OCI-LY3 (cell line): ENCODE measurements around the gene PGRMC1.
A peak's percentile ranks its signal among the peaks of the same experiment; 100 is the strongest.
"Not testable (repeated sequence)": the region's sequence is repeated elsewhere in the genome, so short reads cannot be mapped to it uniquely, and the experiment has no call there.

Experiments used
- H2AFZ ChIP-seq: fragments of 200-600, 300-600 bp; shearing (Covaris generic); 2 replicates; pipeline ENCODE4 v1.6.0; 2014; ENCODE audit warnings: antibody characterized with exemption, low read depth, low read length
- H3K27ac ChIP-seq: fragments of 200-600, 300-600 bp; sonication (generic); 2 replicates; pipeline ENCODE4 v1.5.1; 2014; ENCODE audit warnings: mild to moderate bottlenecking, low read length, moderate library complexity, mixed read lengths
- H3K27me3 ChIP-seq: fragments of 200-600, 300-600 bp; sonication (generic); 2 replicates; pipeline ENCODE4 v1.6.1; 2014; ENCODE audit warnings: low read depth, low read length, mixed read lengths
- H3K36me3 ChIP-seq: fragments of 200-600, 300-600 bp; sonication (generic); replicated peaks from 2 replicates; pipeline ENCODE3; 2014; ENCODE audit warnings: low read depth, low read length, mixed read lengths
- H3K4me1 ChIP-seq: fragments of 300-600, 200-600 bp; sonication (generic); 2 replicates; pipeline ENCODE4 v1.6.1; 2014; ENCODE audit warnings: low read length, mixed read lengths
- H3K4me2 ChIP-seq: fragments of 200-600, 300-600 bp; sonication (generic); 2 replicates; pipeline ENCODE4 v1.6.1; 2014; ENCODE audit warnings: low read length, mixed read lengths
- H3K4me3 ChIP-seq: fragments of 300-600, 200-600 bp; sonication (generic); 2 replicates; pipeline ENCODE4 v1.5.1; 2014; ENCODE audit warnings: antibody characterized with exemption, mild to moderate bottlenecking, low read length, moderate library complexity
- H3K79me2 ChIP-seq: fragments of 300-600, 200-600 bp; shearing (Covaris generic); 2 replicates; pipeline ENCODE4 v1.6.1; 2014; ENCODE audit warnings: mild to moderate bottlenecking, low read length, mixed read lengths
- H3K9ac ChIP-seq: fragments of 300-600, 200-600 bp; shearing (Covaris generic); 2 replicates; pipeline ENCODE4 v1.6.0; 2014; ENCODE audit warnings: mild to moderate bottlenecking, low read length, moderate library complexity
- H3K9me3 ChIP-seq: fragments of 200-600, 300-600 bp; shearing (Covaris generic); 2 replicates; pipeline ENCODE4 v1.6.1; 2014; ENCODE audit warnings: low read length, mixed read lengths; ENCODE audit not compliant: insufficient read depth
- H4K20me1 ChIP-seq: fragments of 200-600, 300-600 bp; sonication (generic); 2 replicates; pipeline ENCODE4 v1.6.1; 2016; ENCODE audit warnings: low read length, mixed read lengths; ENCODE audit not compliant: insufficient read depth
- EZH2phosphoT487 ChIP-seq: fragments of 200-600 bp; shearing (Covaris generic); IDR thresholded peaks from 2 replicates; pipeline ENCODE4 v1.6.1; 2018; ENCODE audit warnings: antibody characterized with exemption, mixed run types, low read depth
- TF ChIP-seq, protein P1 (sequence below): fragments of 200-600, 300-600 bp; sonication (generic); IDR thresholded peaks from 2 replicates; pipeline ENCODE4 v1.5.1; 2014; ENCODE audit warnings: antibody characterized with exemption, low read length, low read depth

Gene PGRMC1

DNA sequence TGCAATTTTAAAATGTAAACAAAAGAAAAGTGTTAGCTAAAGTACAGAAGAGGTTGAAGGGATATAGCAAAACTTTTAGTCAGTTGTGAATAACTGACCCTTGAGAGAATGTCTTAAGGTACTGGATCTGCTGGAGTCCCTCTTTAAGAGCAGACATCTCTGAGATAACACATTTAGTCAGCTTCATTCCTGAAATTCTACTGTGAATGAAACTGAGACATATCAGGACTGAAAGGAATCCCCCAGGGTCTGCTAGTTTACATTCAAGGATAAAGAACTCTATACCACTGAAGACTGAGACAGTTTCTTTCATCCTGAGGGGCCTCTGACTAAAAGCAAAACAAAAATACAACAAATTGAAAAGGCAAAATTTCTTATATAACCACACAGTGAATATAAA is 54.4 kb downstream of the PGRMC1 start:
- H3K9ac ChIP-seq, result no peak overlapping the region
- H2AFZ ChIP-seq, result no peak overlapping the region
- no peak overlapping the region for H3K4me2 ChIP-seq
- H3K27ac ChIP-seq, result no peak overlapping the region
- no peaks in the 10 kb centered on the region for H3K36me3 ChIP-seq
- no peaks in the 10 kb centered on the region for H4K20me1 ChIP-seq
- H3K79me2 ChIP-seq, result no peaks in the 10 kb centered on the region
- no peaks in the 10 kb centered on the region for H3K4me1 ChIP-seq
- no peak for TF ChIP-seq EZH2phosphoT487
- TF ChIP-seq, protein P1, sequence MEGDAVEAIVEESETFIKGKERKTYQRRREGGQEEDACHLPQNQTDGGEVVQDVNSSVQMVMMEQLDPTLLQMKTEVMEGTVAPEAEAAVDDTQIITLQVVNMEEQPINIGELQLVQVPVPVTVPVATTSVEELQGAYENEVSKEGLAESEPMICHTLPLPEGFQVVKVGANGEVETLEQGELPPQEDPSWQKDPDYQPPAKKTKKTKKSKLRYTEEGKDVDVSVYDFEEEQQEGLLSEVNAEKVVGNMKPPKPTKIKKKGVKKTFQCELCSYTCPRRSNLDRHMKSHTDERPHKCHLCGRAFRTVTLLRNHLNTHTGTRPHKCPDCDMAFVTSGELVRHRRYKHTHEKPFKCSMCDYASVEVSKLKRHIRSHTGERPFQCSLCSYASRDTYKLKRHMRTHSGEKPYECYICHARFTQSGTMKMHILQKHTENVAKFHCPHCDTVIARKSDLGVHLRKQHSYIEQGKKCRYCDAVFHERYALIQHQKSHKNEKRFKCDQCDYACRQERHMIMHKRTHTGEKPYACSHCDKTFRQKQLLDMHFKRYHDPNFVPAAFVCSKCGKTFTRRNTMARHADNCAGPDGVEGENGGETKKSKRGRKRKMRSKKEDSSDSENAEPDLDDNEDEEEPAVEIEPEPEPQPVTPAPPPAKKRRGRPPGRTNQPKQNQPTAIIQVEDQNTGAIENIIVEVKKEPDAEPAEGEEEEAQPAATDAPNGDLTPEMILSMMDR, result no peak
- no peaks in the 10 kb centered on the region; the same call in 1 of the 2 replicates for H3K27me3 ChIP-seq
- no peaks in the 10 kb centered on the region for H3K9me3 ChIP-seq
- no peak overlapping the region for H3K4me3 ChIP-seq

DNA sequence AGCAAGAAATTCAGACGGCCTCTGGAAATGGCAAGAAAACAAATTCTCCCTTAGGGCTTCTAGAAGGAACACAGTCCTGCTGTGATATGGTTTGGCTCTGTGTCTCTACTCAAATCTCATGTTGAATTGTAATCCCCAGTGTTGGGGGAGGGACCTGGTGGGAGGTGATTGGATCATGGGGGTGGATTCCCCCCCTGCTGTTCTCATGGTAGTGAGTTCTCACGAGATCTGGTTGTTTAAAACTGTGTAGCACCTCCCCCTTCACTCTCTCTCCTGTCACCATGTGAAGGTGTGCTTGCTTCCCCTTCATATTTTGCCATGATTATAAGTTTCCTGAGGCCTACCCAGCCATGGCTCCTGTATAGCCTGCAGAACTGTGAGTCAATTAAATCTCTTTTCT is 55.2 kb downstream of the PGRMC1 start:
- not testable (repeated sequence) for H3K4me3 ChIP-seq, H3K27me3 ChIP-seq, H3K4me1 ChIP-seq, H4K20me1 ChIP-seq, H2AFZ ChIP-seq, H3K79me2 ChIP-seq, H3K9ac ChIP-seq, H3K9me3 ChIP-seq, H3K27ac ChIP-seq, H3K36me3 ChIP-seq, H3K4me2 ChIP-seq

DNA sequence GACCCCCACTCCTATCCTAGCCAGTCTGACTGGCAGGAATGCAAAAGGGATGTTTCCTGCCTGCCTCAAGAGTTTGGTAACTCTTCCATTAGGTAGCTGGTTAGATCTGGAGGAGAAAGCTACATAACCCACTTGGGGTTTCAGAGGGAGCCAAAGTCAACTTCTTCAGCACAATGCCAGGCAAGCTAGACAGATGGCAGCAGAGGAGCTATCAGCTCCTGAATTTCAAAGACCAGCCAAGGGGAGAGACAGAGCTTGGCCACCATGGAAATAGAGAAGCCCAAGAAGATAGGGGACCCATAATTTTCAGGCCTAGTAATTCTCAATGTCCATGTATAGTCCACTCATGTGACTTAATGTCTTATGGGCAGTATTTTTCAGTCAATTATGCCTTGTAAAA is 56.4 kb downstream of the PGRMC1 start:
- H3K36me3 ChIP-seq, result no peaks in the 10 kb centered on the region
- TF ChIP-seq EZH2phosphoT487, result no peak
- TF ChIP-seq, protein P1, result peak; percentile 31
- H2AFZ ChIP-seq, result no peak overlapping the region
- no peak overlapping the region for H3K27ac ChIP-seq
- no peaks in the 10 kb centered on the region for H3K4me1 ChIP-seq
- no peaks in the 10 kb centered on the region for H3K9me3 ChIP-seq
- no peaks in the 10 kb centered on the region; the same call in 1 of the 2 replicates for H3K27me3 ChIP-seq
- no peak overlapping the region for H3K4me3 ChIP-seq
- H3K79me2 ChIP-seq, result no peaks in the 10 kb centered on the region
- no peak overlapping the region for H3K4me2 ChIP-seq
- no peak overlapping the region for H3K9ac ChIP-seq
- no peaks in the 10 kb centered on the region for H4K20me1 ChIP-seq
